A673 (cell line): Measurements from ENCODE around the gene SERINC5.

Source experiments
- EZH2 ChIP-seq: fragments of 200-600 bp; sonication (generic); IDR thresholded peaks from 2 replicates; pipeline ENCODE4 v1.6.1; 2017; ENCODE audit warnings: borderline replicate concordance, low read depth, mild to moderate bottlenecking, mixed read lengths, antibody characterized with exemption, low read length; ENCODE audit not compliant: poor library complexity, severe bottlenecking
- TF ChIP-seq, protein P1 (sequence below): fragments of 300-800, 200-600 bp; sonication (generic); conservative IDR thresholded peaks from 2 replicates; pipeline ENCODE4 v1.5.1; 2017; ENCODE audit warnings: low read depth, mild to moderate bottlenecking, antibody characterized with exemption, low read length, moderate library complexity, mixed read lengths

DNA sequence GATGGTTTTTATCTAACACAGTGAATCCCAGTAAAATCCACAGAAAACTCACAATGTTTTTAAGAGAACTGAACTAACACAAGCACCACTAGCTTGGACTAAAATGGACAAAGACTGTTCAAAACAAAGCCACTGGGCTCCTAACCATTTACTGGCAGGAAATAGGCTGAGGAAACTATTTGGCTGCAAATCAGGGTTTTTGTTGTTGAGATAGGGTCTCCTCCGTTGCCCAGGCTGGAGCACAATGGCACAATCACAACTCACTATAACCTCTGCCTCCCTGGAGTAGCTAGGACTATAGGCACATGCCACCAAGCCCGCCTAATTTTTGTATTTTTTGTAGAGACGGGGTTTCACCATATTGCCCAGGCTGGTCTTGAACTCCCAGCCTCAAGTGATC lies 121.0 kb downstream of the SERINC5 start:
- TF ChIP-seq, protein P1, sequence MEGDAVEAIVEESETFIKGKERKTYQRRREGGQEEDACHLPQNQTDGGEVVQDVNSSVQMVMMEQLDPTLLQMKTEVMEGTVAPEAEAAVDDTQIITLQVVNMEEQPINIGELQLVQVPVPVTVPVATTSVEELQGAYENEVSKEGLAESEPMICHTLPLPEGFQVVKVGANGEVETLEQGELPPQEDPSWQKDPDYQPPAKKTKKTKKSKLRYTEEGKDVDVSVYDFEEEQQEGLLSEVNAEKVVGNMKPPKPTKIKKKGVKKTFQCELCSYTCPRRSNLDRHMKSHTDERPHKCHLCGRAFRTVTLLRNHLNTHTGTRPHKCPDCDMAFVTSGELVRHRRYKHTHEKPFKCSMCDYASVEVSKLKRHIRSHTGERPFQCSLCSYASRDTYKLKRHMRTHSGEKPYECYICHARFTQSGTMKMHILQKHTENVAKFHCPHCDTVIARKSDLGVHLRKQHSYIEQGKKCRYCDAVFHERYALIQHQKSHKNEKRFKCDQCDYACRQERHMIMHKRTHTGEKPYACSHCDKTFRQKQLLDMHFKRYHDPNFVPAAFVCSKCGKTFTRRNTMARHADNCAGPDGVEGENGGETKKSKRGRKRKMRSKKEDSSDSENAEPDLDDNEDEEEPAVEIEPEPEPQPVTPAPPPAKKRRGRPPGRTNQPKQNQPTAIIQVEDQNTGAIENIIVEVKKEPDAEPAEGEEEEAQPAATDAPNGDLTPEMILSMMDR = no peak
- TF ChIP-seq EZH2 = no peak
